OCI-LY1 (cell line): ENCODE data around the gene WDR5B.

Experiments used
- H2AFZ ChIP-seq: fragments of 200-600 bp; sonication (generic), shearing (Covaris generic); 2 replicates; pipeline ENCODE4 v1.6.0; 2014; ENCODE audit warnings: antibody characterized with exemption, mild to moderate bottlenecking, low read length
- H3F3A ChIP-seq: fragments of 200-600 bp; sonication (generic), shearing (Covaris generic); 2 replicates; pipeline ENCODE4 v1.6.0; 2014; ENCODE audit warnings: mild to moderate bottlenecking, antibody characterized with exemption, low read length, moderate library complexity; ENCODE audit not compliant: insufficient read depth
- H3K27ac ChIP-seq: fragments of 200-600 bp; sonication (generic); 2 replicates; pipeline ENCODE4 v1.5.1; 2014; ENCODE audit warnings: low read length, mixed run types, mild to moderate bottlenecking, low read depth; ENCODE audit not compliant: poor library complexity, severe bottlenecking
- H3K27me3 ChIP-seq: fragments of 200-600 bp; sonication (generic); 2 replicates; pipeline ENCODE4 v1.6.0; 2014; ENCODE audit warnings: antibody characterized with exemption, mild to moderate bottlenecking, low read length, moderate library complexity; ENCODE audit not compliant: insufficient read depth
- H3K36me3 ChIP-seq: fragments of 200-600 bp; sonication (generic); 2 replicates; pipeline ENCODE4 v1.6.1; 2014; ENCODE audit warnings: mild to moderate bottlenecking, antibody characterized with exemption, low read length, moderate library complexity, mixed read lengths; ENCODE audit not compliant: insufficient read depth
- H3K4me1 ChIP-seq: fragments of 200-600 bp; sonication (generic); 2 replicates; pipeline ENCODE4 v1.5.1; 2014; ENCODE audit warnings: mild to moderate bottlenecking, low read length, moderate library complexity; ENCODE audit not compliant: insufficient read depth, severe bottlenecking
- H3K4me2 ChIP-seq: fragments of 200-600 bp; sonication (generic), shearing (Covaris generic); 2 replicates; pipeline ENCODE4 v1.6.1; 2014; ENCODE audit warnings: low read length
- H3K4me3 ChIP-seq: fragments of 200-600 bp; sonication (generic); 2 replicates; pipeline ENCODE4 v1.5.1; 2014; ENCODE audit warnings: low read length, low read depth, mild to moderate bottlenecking, mixed read lengths; ENCODE audit not compliant: poor library complexity, severe bottlenecking
- H3K79me2 ChIP-seq: fragments of 200-600 bp; shearing (Covaris generic); 2 replicates; pipeline ENCODE4 v1.6.1; 2016; ENCODE audit warnings: mixed run types, low read length, mixed read lengths; ENCODE audit not compliant: insufficient read depth
- H3K9ac ChIP-seq: fragments of 200-600 bp; sonication (generic), shearing (Covaris generic); 2 replicates; pipeline ENCODE4 v1.6.1; 2014; ENCODE audit warnings: mild to moderate bottlenecking, low read length, mixed read lengths
- H3K9me2 ChIP-seq: fragments of 200-600 bp; sonication (generic), shearing (Covaris generic); 2 replicates; pipeline ENCODE4 v1.6.1; 2014; ENCODE audit warnings: low read depth, mild to moderate bottlenecking, low read length, mixed read lengths
- H3K9me3 ChIP-seq: fragments of 200-600 bp; shearing (Covaris generic); 2 replicates; pipeline ENCODE4 v1.6.1; 2014; ENCODE audit warnings: low read length, mixed read lengths
- H4K20me1 ChIP-seq: fragments of 200-600 bp; sonication (generic), shearing (Covaris generic); 2 replicates; pipeline ENCODE4 v1.6.0; 2016; ENCODE audit warnings: mild to moderate bottlenecking, low read length; ENCODE audit not compliant: insufficient read depth
- CTCF ChIP-seq: fragments of 200-600 bp; sonication (generic), shearing (Covaris generic); IDR thresholded peaks from 2 replicates; pipeline ENCODE4 v1.5.1; 2017; ENCODE audit warnings: mild to moderate bottlenecking, antibody characterized with exemption, low read length, moderate library complexity, mixed read lengths
- EZH2 ChIP-seq: fragments of 200-600 bp; sonication (generic), shearing (Covaris generic); IDR thresholded peaks from 2 replicates; pipeline ENCODE4 v1.8.0; 2017; ENCODE audit warnings: borderline replicate concordance, mixed run types, mild to moderate bottlenecking, antibody characterized with exemption, low read length, moderate library complexity, mixed read lengths

WDR5B gene

GRCh38 chr3:122415104-122415744, 638 bp downstream of the WDR5B start:
- H2AFZ ChIP-seq, result no peak overlapping the region
- TF ChIP-seq EZH2, result no peak
- TF ChIP-seq CTCF, result no peak
- peak overlapping the region; percentile 89 for H3K9ac ChIP-seq
- peaks cover 44% of the 10 kb centered on the region for H3K4me1 ChIP-seq
- no peaks in the 10 kb centered on the region for H3K9me3 ChIP-seq
- H3K79me2 ChIP-seq, result peaks cover 9% of the 10 kb centered on the region
- peak overlapping the region; percentile 91 for H3K27ac ChIP-seq
- H3K4me2 ChIP-seq, result peak overlapping the region; percentile 99
- no peaks in the 10 kb centered on the region for H4K20me1 ChIP-seq
- H3K27me3 ChIP-seq, result no peaks in the 10 kb centered on the region
- no peaks in the 10 kb centered on the region for H3K9me2 ChIP-seq
- peaks cover 8% of the 10 kb centered on the region; the same call in 1 of the 2 replicates for H3F3A ChIP-seq
- peak overlapping the region; percentile 84 for H3K4me3 ChIP-seq
- peaks cover 43% of the 10 kb centered on the region; the same call in 1 of the 2 replicates for H3K36me3 ChIP-seq

- Histone ChIP-seq H2AFZ (no peak overlapping the region), H3F3A (peaks cover 8% of the 10 kb centered on the region; the same call in 1 of the 2 replicates), H3K4me3 (peak overlapping the region; percentile 84), H3K4me2 (peak overlapping the region; percentile 99), H3K9me3 (no peaks in the 10 kb centered on the region), H3K27ac (peak overlapping the region; percentile 91), H3K79me2 (peaks cover 9% of the 10 kb centered on the region), H3K9me2 (no peaks in the 10 kb centered on the region), H3K36me3 (peaks cover 51% of the 10 kb centered on the region; the same call in 1 of the 2 replicates), H3K4me1 (peaks cover 52% of the 10 kb centered on the region), H3K9ac (peak overlapping the region; percentile 89; the same call in 1 of the 2 replicates), H3K27me3 (no peaks in the 10 kb centered on the region), H4K20me1 (no peaks in the 10 kb centered on the region)
- TF ChIP-seq CTCF, result no peak
These were observed 1.5 kb downstream of the WDR5B start for GRCh38 chr3:122414391-122414790.

GRCh38 chr3:122410639-122411038, 5.2 kb downstream of the WDR5B start:
- no peak overlapping the region for H3K4me3 ChIP-seq
- H3K4me1 ChIP-seq, result peaks cover 45% of the 10 kb centered on the region
- no peak for TF ChIP-seq CTCF
- no peak for TF ChIP-seq EZH2
- peaks cover 83% of the 10 kb centered on the region; the same call in 1 of the 2 replicates for H3K36me3 ChIP-seq
- peaks cover 7% of the 10 kb centered on the region; the same call in 1 of the 2 replicates for H3F3A ChIP-seq
- no peak overlapping the region for H3K4me2 ChIP-seq
- H3K79me2 ChIP-seq, result peaks cover 9% of the 10 kb centered on the region
- H4K20me1 ChIP-seq, result no peaks in the 10 kb centered on the region
- no peak overlapping the region for H3K9ac ChIP-seq
- H3K9me3 ChIP-seq, result no peaks in the 10 kb centered on the region
- H3K27ac ChIP-seq, result no peak overlapping the region
- no peaks in the 10 kb centered on the region for H3K9me2 ChIP-seq
- no peak overlapping the region for H2AFZ ChIP-seq
- H3K27me3 ChIP-seq, result no peaks in the 10 kb centered on the region
